B cell (primary cell): Measurements from ENCODE around the gene POU2AF1.
"Not testable (repeated sequence)": the region's sequence is repeated elsewhere in the genome, so short reads cannot be mapped to it uniquely, and the experiment has no call there.

ENCODE experiments used
- EZH2 ChIP-seq: IDR thresholded peaks from 2 replicates; pipeline ENCODE4 v1.6.1; 2012; ENCODE audit warnings: borderline replicate concordance, low read depth, mild to moderate bottlenecking, moderate library complexity, low read length; ENCODE audit not compliant: insufficient read depth, poor library complexity, severe bottlenecking
- TF ChIP-seq, protein P1 (sequence below): fragments of 200-600 bp; IDR thresholded peaks from one replicate; pipeline ENCODE4 v1.8.0; 2022; ENCODE audit warnings: antibody characterized with exemption, mild to moderate bottlenecking

DNA sequence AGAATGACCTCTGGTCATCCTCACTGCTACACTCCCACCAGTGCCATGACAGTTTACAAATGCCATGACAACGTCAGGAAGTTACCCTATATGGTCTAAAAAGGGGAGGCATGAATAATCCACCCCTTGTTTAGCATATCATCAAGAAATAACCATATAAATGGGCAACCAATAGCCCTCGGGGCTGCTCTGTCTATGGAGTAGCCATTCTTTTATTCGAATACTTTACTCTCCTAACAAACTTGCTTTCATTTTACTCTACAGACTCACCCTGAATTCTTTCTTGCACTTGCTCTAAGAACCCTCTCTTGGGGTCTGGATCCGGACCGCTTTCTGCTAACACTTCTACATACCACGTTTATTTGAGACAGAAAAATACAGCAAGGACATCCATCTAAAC, 58.9 kb downstream of the POU2AF1 start:
- TF ChIP-seq, protein P1, sequence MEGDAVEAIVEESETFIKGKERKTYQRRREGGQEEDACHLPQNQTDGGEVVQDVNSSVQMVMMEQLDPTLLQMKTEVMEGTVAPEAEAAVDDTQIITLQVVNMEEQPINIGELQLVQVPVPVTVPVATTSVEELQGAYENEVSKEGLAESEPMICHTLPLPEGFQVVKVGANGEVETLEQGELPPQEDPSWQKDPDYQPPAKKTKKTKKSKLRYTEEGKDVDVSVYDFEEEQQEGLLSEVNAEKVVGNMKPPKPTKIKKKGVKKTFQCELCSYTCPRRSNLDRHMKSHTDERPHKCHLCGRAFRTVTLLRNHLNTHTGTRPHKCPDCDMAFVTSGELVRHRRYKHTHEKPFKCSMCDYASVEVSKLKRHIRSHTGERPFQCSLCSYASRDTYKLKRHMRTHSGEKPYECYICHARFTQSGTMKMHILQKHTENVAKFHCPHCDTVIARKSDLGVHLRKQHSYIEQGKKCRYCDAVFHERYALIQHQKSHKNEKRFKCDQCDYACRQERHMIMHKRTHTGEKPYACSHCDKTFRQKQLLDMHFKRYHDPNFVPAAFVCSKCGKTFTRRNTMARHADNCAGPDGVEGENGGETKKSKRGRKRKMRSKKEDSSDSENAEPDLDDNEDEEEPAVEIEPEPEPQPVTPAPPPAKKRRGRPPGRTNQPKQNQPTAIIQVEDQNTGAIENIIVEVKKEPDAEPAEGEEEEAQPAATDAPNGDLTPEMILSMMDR = not testable (repeated sequence)
- TF ChIP-seq EZH2 = not testable (repeated sequence)
